Activated CD8-positive, alpha-beta memory T cell treated with anti-CD3 and anti-CD28 coated beads, Interleukin-2, amount 50 U/mL, for 48 hours (primary cell): Measurements from ENCODE around the gene OTUD6A.

Experiments used
- DNase-seq: peaks from one replicate; pipeline ENCODE4 v3.0.0-alpha.2; 2020

Gene OTUD6A, protein sequence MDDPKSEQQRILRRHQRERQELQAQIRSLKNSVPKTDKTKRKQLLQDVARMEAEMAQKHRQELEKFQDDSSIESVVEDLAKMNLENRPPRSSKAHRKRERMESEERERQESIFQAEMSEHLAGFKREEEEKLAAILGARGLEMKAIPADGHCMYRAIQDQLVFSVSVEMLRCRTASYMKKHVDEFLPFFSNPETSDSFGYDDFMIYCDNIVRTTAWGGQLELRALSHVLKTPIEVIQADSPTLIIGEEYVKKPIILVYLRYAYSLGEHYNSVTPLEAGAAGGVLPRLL

GRCh38 chrX:70062076-70062475, at the start of gene OTUD6A:
Gene OTUD6A, plus strand, starts transcription at chrX:70062457. Its CDS starts 68 bp downstream, at chrX:70062525.
- no peak for DNase-seq

- DNase-seq = no peak
Observed at GRCh38 chrX:70012756-70013155, 49.5 kb upstream of the OTUD6A start.

- no peak for DNase-seq
Observed at GRCh38 chrX:70013466-70014381, 48.5 kb upstream of the OTUD6A start.

GRCh38 chrX:70016513-70016912, 45.7 kb upstream of the OTUD6A start:
- DNase-seq = no peak

DNA sequence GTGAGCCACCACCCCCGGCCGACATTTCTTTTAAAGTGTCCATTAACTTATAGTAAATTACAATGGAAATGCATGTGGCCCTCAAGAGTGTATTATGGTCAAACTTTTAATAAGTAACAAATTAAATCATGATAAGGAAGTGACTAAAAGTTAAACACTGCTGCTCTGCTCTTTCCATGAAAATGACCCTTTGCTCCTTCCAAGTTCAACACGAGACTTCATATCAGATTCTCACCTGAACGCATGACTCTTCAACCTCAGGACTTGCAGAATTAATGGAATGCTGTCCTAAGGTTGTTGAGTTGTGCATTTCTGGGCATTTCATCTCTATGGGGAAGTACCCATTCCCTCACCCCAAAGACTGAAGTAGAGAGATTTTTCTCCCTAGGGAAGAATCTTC, 39.6 kb upstream of the OTUD6A start:
- DNase-seq = no peak

DNA sequence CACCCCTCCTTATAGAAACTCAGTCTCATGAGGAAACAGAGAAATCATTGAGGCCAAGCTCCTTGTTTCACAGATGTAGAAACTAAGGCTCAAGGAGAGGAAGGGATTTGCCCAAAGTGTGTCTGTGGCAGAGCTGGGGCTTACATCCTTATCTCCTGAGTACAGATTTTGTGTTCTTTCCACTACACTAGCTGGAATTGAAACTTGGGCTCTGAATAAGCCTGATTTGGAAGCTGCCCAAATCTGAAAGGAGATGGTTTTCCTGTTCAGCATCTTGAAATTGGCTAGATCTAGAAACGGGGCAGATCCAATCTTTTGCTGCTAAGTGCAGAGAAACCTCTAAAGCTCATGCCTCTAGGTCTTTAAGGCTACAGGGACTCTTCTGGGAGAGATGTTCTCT, 36.8 kb upstream of the OTUD6A start:
- no peak for DNase-seq

GRCh38 chrX:70026112-70026850, 36.0 kb upstream of the OTUD6A start:
- DNase-seq = no peak

DNA sequence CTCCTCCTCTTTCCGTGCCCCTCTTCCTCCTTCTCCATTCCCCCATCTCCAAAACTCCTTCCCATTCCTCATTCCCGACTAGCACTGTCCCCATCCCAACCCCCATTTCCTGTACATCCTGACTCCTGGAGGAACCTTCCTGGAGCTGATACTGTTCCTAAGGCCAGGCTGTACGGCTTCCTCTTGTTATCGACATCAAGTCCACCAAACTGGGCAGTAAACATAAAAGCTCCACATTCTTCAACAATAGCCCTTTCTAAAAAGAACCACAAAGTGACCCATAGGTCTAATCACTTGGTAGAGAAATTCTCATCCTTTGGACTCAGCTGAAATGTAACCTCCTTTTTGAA, 35.4 kb upstream of the OTUD6A start:
- DNase-seq = no peak

DNA sequence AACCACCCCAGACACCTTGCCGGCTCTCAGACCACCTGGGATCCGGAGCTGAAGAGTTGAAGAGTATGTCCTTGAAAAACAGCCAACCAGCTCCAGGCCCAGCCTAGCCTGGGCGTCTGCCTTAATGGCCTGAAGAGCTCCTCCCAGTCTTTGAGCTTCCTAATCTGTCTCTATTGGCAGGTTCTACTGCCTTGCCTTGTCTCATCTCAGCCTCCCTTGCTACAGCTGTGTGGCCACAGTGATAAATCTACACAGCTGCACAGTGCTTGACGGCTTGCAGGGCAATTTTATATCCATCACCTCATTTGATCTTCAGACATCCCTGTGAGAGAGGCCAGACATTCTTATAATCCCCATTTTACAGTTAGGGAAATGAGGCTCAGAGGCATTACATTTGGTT, 32.4 kb upstream of the OTUD6A start:
- no peak for DNase-seq

DNA sequence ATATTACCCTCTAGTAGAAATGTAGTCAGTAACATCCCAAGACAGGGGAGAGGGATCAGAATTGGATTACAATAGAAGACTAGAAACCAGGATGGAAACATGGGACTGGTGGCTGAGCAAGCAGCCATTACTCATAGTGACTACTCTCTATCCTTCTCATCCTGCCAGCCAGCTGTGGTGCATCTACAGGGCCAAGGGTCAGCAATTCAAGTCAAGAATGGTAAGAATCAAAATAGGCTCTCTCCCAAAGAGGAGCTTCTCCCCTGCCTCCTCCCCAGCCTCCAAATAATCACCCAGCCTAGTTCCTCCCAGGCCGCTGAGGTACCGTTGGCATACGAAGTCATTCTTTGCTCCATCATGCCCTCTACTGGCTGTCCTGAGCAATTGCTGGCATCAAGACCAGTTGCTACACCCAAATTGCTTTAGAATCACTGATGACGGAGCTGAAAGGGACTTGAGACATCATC, 31.9 kb upstream of the OTUD6A start:
- DNase-seq = peak; percentile 58

DNA sequence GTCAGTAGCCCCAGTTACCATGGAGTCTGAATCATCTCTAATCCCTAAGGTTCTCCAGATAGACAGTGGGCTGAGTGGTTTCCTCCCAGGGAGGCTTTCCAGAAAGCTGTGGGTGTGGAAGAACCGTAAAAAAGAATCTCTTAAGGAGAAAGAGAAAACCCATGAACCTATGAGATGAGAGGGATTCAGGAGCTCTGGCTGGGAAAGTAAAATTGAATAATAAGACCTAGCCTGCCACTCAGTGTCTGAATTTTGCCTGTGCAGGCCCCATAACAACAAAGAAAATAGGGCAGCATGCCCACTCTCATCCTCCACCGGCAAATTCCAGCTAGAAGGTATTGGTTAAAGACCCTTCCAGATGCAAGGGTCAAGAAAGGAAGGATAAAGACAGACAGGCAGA, 29.5 kb upstream of the OTUD6A start:
- no peak for DNase-seq

DNA sequence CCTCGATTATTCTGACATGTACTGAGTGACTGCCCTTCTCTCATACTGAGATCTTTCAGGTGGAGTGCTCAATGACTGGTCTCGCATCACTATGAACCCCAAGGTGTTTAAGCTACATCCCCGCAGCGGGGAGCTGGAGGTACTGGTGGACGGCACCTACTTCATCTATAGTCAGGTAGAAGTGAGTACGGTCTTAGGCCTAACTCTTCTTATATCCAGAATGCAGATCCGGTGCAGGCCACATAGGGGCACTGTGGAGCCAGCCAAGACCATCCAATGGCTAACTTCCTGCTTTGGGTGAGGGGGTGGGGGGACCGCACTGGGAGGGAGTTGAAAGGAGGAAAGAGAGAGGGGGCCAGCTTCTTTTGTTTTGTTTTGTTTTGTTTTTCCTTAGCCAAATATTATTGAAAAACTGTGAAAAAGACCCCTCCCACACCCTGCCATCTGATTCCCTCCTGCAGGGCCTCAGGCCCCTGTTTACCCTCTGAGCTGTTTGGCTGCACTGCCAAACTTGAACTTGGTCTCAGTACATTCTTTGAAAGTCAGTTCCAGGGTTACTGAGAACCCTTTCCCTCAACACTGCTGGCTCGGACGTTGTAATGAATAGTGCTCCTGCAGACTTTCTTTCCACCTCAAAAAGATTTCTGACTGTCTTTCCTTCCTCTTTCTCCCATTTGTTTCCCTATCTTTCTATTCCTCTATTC, 28.8 kb upstream of the OTUD6A start:
- peak; percentile 51 for DNase-seq

DNA sequence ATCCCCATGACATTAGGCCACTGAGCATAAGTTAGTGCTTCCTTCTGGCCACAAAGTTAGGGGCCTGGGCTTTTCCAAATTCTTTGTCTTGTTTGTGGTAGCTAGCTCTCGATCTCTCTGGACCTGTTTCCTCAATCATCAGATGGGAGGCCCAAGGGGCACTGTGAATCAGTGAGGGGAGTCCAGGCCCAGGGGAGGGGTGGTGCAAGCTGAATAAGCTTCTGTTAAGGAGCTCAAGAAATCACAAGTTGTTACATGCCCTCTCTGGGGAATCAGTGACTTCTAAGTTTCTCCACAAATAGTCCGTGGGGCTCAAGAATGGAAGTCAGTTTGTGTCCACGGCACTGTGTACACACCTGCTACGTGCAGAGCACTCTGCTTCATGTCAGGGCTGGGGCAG, 27.6 kb upstream of the OTUD6A start:
- no peak for DNase-seq

- DNase-seq = no peak
Observed at GRCh38 chrX:70038515-70038914, 23.7 kb upstream of the OTUD6A start.

DNA sequence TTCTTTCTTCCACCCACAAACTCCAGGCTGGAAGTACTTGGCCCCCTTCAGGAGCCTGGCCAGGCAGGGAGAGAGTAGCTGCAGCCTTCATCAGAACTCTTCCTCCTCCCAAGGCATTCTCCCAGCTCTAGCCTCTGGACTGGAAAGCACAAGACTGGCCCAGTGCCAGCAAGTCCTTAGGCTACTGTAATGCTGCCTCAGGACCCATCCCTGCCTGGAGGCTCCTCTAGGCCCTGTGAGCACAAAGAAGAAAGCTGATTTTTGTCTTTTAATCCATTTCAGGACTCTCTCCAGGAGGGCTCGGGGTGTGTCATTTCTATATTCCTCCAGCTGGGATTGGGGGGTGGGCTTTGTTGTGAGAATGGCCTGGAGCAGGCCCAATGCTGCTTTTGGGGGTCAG, 23.3 kb upstream of the OTUD6A start:
- DNase-seq = no peak

- DNase-seq = no peak
Observed at GRCh38 chrX:70039758-70040157, 22.5 kb upstream of the OTUD6A start.

GRCh38 chrX:70041993-70042392, 20.3 kb upstream of the OTUD6A start:
- no peak for DNase-seq

- no peak for DNase-seq
Observed at GRCh38 chrX:70042399-70043371, 19.6 kb upstream of the OTUD6A start.

- no peak for DNase-seq
Observed at GRCh38 chrX:70043685-70044084, 18.6 kb upstream of the OTUD6A start.

DNA sequence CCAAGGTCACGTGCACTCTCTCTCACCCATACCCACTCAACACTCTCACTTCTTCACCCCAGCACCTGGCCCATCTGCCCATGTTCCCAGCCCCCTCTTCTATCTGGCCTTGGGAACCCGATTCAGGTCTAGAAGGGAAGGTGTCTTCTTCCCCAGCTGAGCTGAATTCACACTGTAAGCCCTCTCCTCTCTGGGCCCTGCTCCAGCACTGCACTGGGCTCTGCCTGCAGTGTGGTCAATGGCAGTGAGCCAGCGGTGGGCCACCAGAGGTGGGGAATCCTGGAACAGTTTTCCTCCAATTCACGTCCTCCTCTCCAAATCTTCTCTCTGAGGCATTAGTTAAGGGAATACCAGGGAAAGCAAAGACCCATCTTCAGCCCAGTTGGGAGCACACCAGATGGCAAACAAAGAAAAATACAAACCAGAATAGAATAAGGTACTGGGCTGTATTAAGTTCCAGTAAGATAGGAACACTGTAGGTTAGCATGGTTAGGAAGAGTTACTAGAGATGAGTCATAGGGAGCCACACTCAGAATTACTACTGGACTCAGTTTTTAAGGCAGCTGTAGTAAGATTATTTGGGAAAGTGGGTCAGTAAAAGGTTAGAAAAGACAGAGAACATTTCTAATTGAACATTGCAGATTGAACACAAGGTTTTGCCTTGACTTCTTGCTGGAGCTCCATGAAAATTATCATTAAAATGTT, 17.6 kb upstream of the OTUD6A start:
- no peak for DNase-seq

GRCh38 chrX:70046978-70047377, 15.3 kb upstream of the OTUD6A start:
- DNase-seq = no peak
